Kidney capillary endothelial cell (primary cell): ENCODE results near the gene DCLK3.

ENCODE experiments used
- DNase-seq: peaks from one replicate; pipeline ENCODE4 v3.0.0-alpha.2; 2018; ENCODE audit warnings: low spot score

Gene DCLK3

GRCh38 chr3:36769926-36770325 lies 5.6 kb upstream of the DCLK3 start:
- DNase-seq = no peak

GRCh38 chr3:36765104-36765503 lies 751 bp upstream of the DCLK3 start:
- no peak for DNase-seq

- no peak for DNase-seq
Observed at GRCh38 chr3:36764704-36765038, 318 bp upstream of the DCLK3 start.

GRCh38 chr3:36762918-36763849 lies 1.2 kb downstream of the DCLK3 start:
- peak; percentile 45 for DNase-seq

DNA sequence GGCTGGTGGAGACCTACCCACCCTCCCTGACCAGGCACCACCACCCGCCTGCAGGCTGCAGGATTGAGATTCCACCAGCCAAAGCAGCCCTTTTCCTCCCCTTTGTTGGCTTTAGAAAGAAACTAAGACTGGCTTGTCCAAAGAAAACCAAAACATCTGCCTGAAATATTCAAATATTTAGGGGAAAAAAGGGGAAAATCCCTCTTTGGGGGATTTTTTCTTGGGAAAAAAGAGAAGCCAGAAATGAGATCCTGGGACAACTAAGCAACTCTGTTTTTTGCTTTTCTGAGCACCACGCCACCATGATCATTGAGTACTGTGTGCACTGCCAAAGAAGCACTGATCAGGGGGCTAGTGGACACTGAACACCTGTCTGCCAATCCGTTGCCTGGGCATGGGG lies 2.6 kb downstream of the DCLK3 start:
- no peak for DNase-seq

- no peak for DNase-seq
Observed at GRCh38 chr3:36756269-36756668, 8.1 kb downstream of the DCLK3 start.

GRCh38 chr3:36751326-36751725 lies 13.0 kb downstream of the DCLK3 start:
- DNase-seq = no peak

DNA sequence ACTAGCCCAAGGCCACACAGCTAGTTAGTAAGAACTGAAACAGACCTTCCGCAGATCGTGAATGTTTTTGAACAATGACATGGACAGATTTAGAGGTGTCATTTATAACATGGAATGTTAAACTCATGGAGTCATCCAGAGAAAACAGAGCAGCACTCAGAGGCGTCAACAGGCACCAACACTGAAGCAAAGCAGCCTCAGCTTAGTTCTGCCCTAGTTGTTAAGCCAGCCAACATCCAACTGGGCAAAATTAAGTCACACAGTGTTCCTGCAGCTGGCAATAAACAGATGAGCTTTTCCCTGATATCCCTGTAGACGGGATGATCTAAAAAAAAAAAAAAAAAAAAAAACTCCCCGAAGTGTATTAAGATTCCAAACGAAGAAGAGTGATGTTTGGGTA lies 13.6 kb downstream of the DCLK3 start:
- DNase-seq = no peak

DNA sequence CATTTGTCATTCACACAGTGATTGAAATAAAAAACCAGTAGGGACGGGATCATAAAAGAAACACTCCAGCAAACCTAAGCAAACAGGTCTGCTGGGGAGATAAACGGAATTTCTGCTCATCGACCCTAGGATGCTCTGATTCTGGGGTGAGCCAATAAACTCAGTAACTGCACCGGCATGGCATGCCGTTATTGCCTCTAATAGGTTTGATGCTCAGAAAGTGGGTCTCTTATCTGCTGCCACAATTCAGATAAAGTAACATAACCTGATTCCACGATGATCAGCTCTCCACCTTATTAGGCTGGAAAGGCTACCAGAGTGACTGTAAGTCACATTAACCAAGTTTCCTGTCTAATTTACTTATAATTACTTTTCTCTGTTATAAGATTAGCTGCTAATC lies 19.6 kb downstream of the DCLK3 start:
- DNase-seq = no peak

DNA sequence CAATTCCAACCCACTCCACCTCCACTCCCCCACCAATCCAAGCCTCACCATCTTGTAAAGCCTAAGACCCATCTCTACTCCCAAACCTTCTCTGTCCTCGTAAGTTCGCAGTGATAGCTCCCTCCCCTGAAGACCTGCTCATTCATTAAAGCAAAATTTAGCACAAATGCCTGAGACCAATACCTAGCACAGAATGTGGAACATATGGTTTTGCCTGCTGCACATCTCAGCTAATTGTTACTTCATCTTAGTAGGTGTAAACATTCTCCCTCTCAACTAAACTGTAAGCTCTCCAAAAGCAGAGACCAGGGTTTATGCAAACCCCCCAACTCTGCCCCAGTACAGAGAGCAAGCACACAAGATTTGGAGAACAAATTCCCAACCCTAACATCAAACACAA lies 20.5 kb downstream of the DCLK3 start:
- DNase-seq = no peak

- peak; percentile 38 for DNase-seq
Observed at GRCh38 chr3:36741285-36741684, 23.1 kb downstream of the DCLK3 start.

GRCh38 chr3:36740787-36741186 lies 23.6 kb downstream of the DCLK3 start:
- no peak for DNase-seq

DNA sequence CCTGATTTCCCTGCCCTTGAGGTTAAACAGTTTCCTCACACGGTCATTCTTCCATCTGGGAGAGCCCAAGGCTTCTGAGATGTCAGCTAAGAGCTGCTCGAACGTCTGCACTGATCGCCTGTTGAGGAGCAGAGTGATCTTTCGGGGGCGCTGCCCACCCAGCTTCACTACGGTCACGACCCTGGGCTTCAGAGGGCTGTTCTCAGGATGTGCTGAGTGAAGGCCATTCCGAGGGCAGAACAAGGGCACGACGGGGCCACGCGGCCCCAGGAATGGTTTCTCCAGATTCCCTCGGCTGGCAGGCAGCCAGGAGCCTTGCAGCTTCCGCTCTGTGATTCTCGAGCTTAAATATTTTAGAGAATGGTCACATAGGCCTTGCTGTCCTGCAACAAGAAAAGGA lies 25.7 kb downstream of the DCLK3 start:
- peak; percentile 47 for DNase-seq

- no peak for DNase-seq
Observed at GRCh38 chr3:36736301-36736700, 28.1 kb downstream of the DCLK3 start.

DNA sequence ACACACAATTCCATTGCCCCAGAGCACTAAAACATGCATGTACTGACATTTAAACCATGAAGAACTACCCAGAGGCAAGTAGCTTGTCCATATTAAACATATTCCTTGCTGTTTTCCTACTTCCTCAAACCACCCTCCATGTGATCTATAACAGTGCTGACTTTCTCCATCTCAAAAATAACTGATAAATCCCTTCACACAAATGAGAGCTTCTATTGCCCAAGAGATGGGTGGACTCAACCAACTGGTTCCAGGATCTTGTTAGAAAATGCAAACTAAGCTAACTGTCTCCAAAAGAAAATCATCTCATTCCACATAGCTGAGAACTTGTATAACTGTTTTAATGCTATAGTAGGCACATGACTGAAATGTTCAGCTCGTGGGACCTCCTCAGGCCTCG lies 29.6 kb downstream of the DCLK3 start:
- no peak for DNase-seq

- DNase-seq = no peak
Observed at GRCh38 chr3:36733723-36734122, 30.6 kb downstream of the DCLK3 start.

DNA sequence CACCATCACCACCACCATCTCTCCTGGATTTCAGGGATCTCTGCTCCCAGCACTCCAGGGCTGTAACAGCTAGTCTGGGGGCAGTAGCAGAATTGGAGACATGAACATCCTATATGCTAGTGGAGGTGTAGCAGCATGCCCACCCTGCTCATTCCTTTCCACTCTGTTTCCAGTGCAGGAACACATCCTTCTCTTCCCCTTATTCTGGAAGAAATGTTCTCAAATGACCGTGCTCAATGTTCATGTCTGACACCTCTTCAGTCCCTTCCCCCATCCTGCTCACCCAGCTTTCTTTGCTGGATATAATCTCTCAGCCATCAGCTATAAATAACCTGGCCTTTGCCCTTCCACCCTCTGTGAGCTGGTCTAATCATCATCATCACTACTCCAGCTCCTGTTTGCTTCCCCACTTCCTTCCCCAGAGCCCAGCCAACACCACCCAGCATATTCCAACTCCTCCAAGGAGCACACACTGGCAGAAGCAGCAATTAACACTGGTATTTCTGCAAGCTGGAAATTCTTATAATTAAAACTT lies 31.1 kb downstream of the DCLK3 start:
- peak; percentile 13 for DNase-seq

DNA sequence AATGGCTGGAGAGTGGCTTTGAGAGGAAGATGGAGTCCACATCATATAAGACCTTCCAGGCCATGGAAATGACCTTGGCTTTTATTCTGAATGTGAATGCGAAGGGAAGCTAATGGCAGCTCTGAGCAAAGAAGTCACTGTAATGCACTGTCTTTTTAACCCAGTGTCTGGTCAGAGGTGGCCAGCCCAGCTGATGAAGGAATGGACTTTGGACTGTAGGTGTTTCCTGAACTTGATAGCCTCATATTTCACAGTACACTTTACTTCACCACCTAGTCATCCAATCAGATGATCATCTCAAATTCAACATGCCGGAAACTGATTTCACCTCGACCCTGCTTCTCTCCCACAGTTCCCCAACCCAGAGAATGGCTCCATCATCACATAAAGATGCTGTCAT lies 33.4 kb downstream of the DCLK3 start:
- DNase-seq = no peak

DNA sequence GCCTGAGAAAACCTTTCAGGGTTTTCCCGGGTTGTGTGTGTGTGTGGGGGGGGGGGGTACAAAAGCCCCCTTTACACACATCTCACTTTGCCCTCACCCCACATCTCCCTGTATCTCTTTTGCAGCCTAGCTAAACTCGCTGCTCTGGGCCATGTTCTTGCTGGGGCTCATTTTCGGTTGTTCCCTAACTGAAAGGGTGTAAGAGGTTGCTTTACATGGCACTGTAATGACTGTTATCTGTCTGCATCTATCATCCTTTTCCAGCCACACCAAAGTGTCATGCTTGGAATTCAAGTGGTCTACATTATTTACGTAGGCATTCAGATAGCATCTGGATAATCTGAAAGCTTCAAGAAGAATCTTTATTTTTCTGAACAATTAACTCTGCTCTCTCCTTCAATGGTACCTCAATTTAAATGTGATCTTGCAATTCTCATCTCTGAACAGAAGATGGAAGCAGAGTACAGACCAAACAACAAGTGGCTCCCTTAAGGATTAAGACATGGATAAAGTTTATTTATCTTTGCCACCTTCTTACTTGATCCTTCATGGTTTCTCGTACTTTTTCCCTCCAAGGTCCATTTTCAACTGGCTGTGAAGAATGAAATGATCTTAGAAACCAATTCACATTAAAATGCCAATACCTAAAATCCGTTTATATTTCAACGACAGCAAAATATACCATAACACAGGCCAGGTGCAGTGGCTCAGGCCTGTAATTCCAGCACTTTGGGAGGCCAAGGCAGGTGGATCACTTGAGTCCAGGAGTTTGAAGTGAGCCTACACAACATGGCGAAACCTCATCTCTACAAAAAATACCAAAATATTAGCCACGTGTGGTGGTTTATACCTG lies 34.9 kb downstream of the DCLK3 start:
- DNase-seq = peak; percentile 58

GRCh38 chr3:36714343-36715086 lies 49.8 kb downstream of the DCLK3 start:
- DNase-seq = no peak

DNA sequence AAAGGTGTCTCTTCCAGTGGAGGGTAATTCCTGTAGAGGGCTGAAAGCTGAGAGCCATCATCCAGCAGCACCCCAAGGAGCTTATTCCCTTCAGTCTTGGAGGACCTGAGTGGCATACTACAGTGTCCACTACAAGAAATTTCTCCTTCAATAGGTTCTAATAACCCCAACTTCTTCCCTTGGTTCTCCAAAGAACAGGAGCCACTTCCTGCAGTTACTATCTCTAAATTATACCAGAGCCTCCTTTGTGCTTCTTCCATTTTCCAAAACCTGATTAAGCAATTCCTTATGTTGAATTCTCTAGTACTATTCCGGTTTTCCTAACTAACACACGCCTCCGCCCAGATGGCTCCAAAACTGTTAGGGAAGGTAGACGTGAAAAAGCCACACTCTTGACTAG lies 50.4 kb downstream of the DCLK3 start:
- no peak for DNase-seq

DNA sequence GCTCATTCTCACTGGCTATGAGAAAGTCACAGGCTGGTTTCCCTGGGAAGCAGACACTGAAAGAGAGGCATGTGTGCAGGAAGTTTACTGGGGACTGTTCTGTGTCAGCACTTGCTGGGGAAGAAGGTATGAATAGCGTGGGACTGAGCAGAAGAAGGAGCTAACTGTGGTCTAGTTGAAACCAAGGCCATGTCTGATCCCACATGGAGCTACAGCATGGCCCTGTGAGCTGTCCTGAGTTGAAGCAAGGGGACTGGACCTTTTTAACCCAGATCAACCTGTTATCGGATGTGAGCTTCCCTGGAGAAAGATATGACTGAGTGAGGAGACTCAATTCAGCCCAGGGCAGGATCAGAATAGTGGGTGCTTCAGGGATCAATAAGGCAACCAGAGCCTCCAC lies 53.7 kb downstream of the DCLK3 start:
- DNase-seq = no peak
